Neural cell (in vitro differentiated cells): ENCODE results near the gene HEPACAM. TPM values are rescaled to one million over a fixed set of nuclear protein-coding genes. Genes with fewer than 3 reads are reported as not detected.

ENCODE experiments used
- H2AFZ ChIP-seq: fragments of 200-600, 300-800 bp; sonication (generic), shearing (Covaris generic); 2 replicates; pipeline ENCODE4 v1.6.0; 2014; ENCODE audit warnings: low read depth, mild to moderate bottlenecking, antibody characterized with exemption, low read length, moderate library complexity
- H3F3A ChIP-seq: fragments of 200-600 bp; shearing (Covaris generic); 2 replicates; pipeline ENCODE4 v1.6.1; 2016; ENCODE audit warnings: mild to moderate bottlenecking, moderate library complexity, mixed read lengths, antibody characterized with exemption, low read length; ENCODE audit not compliant: insufficient read depth, poor library complexity, severe bottlenecking
- H3K27ac ChIP-seq: fragments of 200-600, 300-800 bp; sonication (generic), shearing (Covaris generic); 2 replicates; pipeline ENCODE4 v1.5.1; 2014; ENCODE audit warnings: mild to moderate bottlenecking, low read length, moderate library complexity
- H3K27me3 ChIP-seq: fragments of 300-800, 200-600 bp; sonication (generic), shearing (Covaris generic); 2 replicates; pipeline ENCODE4 v1.6.0; 2014; ENCODE audit warnings: mild to moderate bottlenecking, low read depth, low read length, moderate library complexity; ENCODE audit not compliant: insufficient read depth
- H3K36me3 ChIP-seq: fragments of 300-800, 200-600 bp; sonication (generic), shearing (Covaris generic); 2 replicates; pipeline ENCODE4 v1.5.1; 2014; ENCODE audit warnings: mild to moderate bottlenecking, antibody characterized with exemption, low read length, moderate library complexity; ENCODE audit not compliant: insufficient read depth
- H3K4me2 ChIP-seq: fragments of 300-800, 200-600 bp; sonication (generic), shearing (Covaris generic); 2 replicates; pipeline ENCODE4 v1.6.0; 2014; ENCODE audit warnings: mild to moderate bottlenecking, low read length
- H3K4me3 ChIP-seq: fragments of 300-800, 200-600 bp; sonication (generic), shearing (Covaris generic); 2 replicates; pipeline ENCODE4 v1.5.1; 2014; ENCODE audit warnings: mild to moderate bottlenecking, low read length, moderate library complexity
- H3K79me2 ChIP-seq: fragments of 200-600 bp; shearing (Covaris generic); replicated peaks from 2 replicates; pipeline ENCODE4 v1.6.0; 2014; ENCODE audit warnings: mild to moderate bottlenecking, low read length, moderate library complexity; ENCODE audit not compliant: insufficient read depth
- H3K9ac ChIP-seq: fragments of 300-800, 200-600 bp; sonication (generic), shearing (Covaris generic); 2 replicates; pipeline ENCODE4 v1.6.1; 2016; ENCODE audit warnings: mild to moderate bottlenecking, low read length, mixed read lengths
- H3K9me2 ChIP-seq: fragments of 200-600 bp; shearing (Covaris generic); 2 replicates; pipeline ENCODE4 v1.6.1; 2016; ENCODE audit warnings: mild to moderate bottlenecking, low read length, mixed read lengths; ENCODE audit not compliant: insufficient read depth
- H3K9me3 ChIP-seq: fragments of 200-600, 300-800 bp; sonication (generic), shearing (Covaris generic); 2 replicates; pipeline ENCODE4 v1.6.1; 2016; ENCODE audit warnings: mild to moderate bottlenecking, mixed run types, low read length, moderate library complexity, mixed read lengths
- H4K20me1 ChIP-seq: fragments of 200-600 bp; shearing (Covaris generic); 2 replicates; pipeline ENCODE4 v1.6.1; 2016; ENCODE audit warnings: mild to moderate bottlenecking, mixed run types; ENCODE audit not compliant: insufficient read depth
- CTCF ChIP-seq: fragments of 450-650 bp; IDR thresholded peaks from 2 replicates; pipeline ENCODE4 v1.5.1; 2014; ENCODE audit warnings: antibody characterized with exemption, mild to moderate bottlenecking, moderate library complexity; ENCODE audit not compliant: poor library complexity, severe bottlenecking
- EP300 ChIP-seq: fragments of 450-650 bp; conservative IDR thresholded peaks from 2 replicates; pipeline ENCODE4 v1.6.1; 2014; ENCODE audit warnings: antibody characterized with exemption, mild to moderate bottlenecking, moderate library complexity; ENCODE audit not compliant: poor library complexity, severe bottlenecking
- EZH2 ChIP-seq: fragments of 200-600, 300-800 bp; shearing (Covaris generic), sonication (generic); IDR thresholded peaks from 2 replicates; pipeline ENCODE4 v1.6.1; 2014; ENCODE audit warnings: antibody characterized with exemption, low read length, borderline replicate concordance, mild to moderate bottlenecking; ENCODE audit not compliant: insufficient read depth, poor library complexity, severe bottlenecking
- MXI1 ChIP-seq: fragments of 450-650 bp; conservative IDR thresholded peaks from 2 replicates; pipeline ENCODE4 v1.6.1; 2014; ENCODE audit warnings: antibody characterized with exemption, mild to moderate bottlenecking; ENCODE audit not compliant: poor library complexity, severe bottlenecking
- POLR2AphosphoS5 ChIP-seq: IDR thresholded peaks from 2 replicates; pipeline ENCODE4 v1.6.1; 2012
- RAD21 ChIP-seq: fragments of 450-650 bp; conservative IDR thresholded peaks from 2 replicates; pipeline ENCODE4 v1.6.1; 2014; ENCODE audit warnings: antibody characterized with exemption, mild to moderate bottlenecking, moderate library complexity
- REST ChIP-seq: IDR thresholded peaks from 2 replicates; pipeline ENCODE4 v1.6.1; 2012; ENCODE audit warnings: borderline replicate concordance
- SMC3 ChIP-seq: fragments of 450-650 bp; conservative IDR thresholded peaks from 2 replicates; pipeline ENCODE4 v1.6.1; 2014; ENCODE audit warnings: antibody characterized with exemption, mild to moderate bottlenecking, moderate library complexity; ENCODE audit not compliant: poor library complexity
- TAF1 ChIP-seq: IDR thresholded peaks from 2 replicates; pipeline ENCODE4 v1.6.1; 2012; ENCODE audit warnings: low read depth
- polyA plus RNA-seq: library from polyadenylated mRNA; depleted of rRNA; stranded (reverse); fragments of >200 nt; gene quantifications from 2 replicates; pipeline ENCODE4 v1.2.3, GENCODE V29; 2014

Gene HEPACAM
- polyA plus RNA-seq, 1 donor from 2014 or later: not detected

DNA sequence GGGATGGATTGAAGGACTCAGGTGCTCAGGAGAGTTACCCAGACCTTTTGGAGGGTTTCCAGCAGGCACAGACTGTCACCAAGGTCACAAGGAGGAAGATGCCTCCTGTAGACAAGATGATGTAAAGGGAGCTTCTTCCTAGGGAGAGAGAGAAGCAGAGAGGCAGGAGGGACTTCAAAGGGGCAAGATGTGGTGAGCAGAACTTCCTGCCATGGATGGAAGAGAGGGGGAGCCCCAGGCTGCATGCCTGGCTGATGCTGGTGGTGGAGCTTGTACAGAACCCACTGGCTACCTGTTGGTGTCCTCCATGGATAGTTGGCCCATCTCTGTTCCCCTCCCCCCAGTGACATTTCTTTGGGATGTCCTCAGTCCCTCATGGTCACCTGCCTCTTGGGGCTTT lies 12.6 kb downstream of the HEPACAM start:
- no peak overlapping the region for H3K4me3 ChIP-seq
- H3K27me3 ChIP-seq: peaks cover 18% of the 10 kb centered on the region
- H3K4me2 ChIP-seq: no peak overlapping the region
- no peaks in the 10 kb centered on the region for H3K9me3 ChIP-seq
- H3F3A ChIP-seq: no peaks in the 10 kb centered on the region
- TF ChIP-seq SMC3 (no peak), REST (no peak), EZH2 (no peak), MXI1 (no peak), EP300 (no peak), CTCF (no peak), TAF1 (no peak), RAD21 (no peak), POLR2AphosphoS5 (no peak)
- H3K79me2 ChIP-seq: no peaks in the 10 kb centered on the region
- no peaks in the 10 kb centered on the region for H4K20me1 ChIP-seq
- no peak overlapping the region for H3K27ac ChIP-seq
- H3K9me2 ChIP-seq: no peaks in the 10 kb centered on the region
- H2AFZ ChIP-seq: no peak overlapping the region
- no peaks in the 10 kb centered on the region for H3K36me3 ChIP-seq
- H3K9ac ChIP-seq: no peak overlapping the region

- H3K79me2 ChIP-seq: no peaks in the 10 kb centered on the region
- H3K4me3 ChIP-seq: no peak overlapping the region
- TF ChIP-seq MXI1 (no peak), REST (no peak), SMC3 (no peak), RAD21 (no peak), EP300 (no peak), CTCF (no peak), POLR2AphosphoS5 (no peak), TAF1 (no peak), EZH2 (no peak)
- no peaks in the 10 kb centered on the region for H3K9me3 ChIP-seq
- H2AFZ ChIP-seq: no peak overlapping the region
- peaks cover 18% of the 10 kb centered on the region for H3K27me3 ChIP-seq
- no peaks in the 10 kb centered on the region for H3K36me3 ChIP-seq
- H3K9me2 ChIP-seq: no peaks in the 10 kb centered on the region
- no peak overlapping the region for H3K27ac ChIP-seq
- no peak overlapping the region for H3K9ac ChIP-seq
- no peak overlapping the region for H3K4me2 ChIP-seq
- no peaks in the 10 kb centered on the region for H4K20me1 ChIP-seq
- H3F3A ChIP-seq: no peaks in the 10 kb centered on the region
Measured at GRCh38 chr11:124922831-124923230, 13.0 kb downstream of the HEPACAM start.
